MG63 (cell line): Measurements from ENCODE around the gene LRRC46. TPM values are rescaled to one million over a fixed set of nuclear protein-coding genes. Genes with fewer than 3 reads are reported as not detected.

ENCODE experiments used
- DNase-seq: peaks from one replicate; pipeline ENCODE4 v3.0.0-alpha.2; 2020
- H3K27me3 ChIP-seq: fragments of 250-450 bp; sonication (Bioruptor Pico); 2 replicates; pipeline ENCODE4 v1.5.1; 2020; ENCODE audit warnings: mild to moderate bottlenecking, moderate library complexity
- H3K36me3 ChIP-seq: fragments of 250-450 bp; sonication (Bioruptor Pico); 2 replicates; pipeline ENCODE4 v1.5.1; 2020; ENCODE audit warnings: mild to moderate bottlenecking, moderate library complexity
- H3K4me3 ChIP-seq: fragments of 250-450 bp; sonication (Bioruptor Pico); 2 replicates; pipeline ENCODE4 v1.5.1; 2020; ENCODE audit warnings: mild to moderate bottlenecking, moderate library complexity
- H3K9me3 ChIP-seq: fragments of 250-450 bp; sonication (Bioruptor Pico); 2 replicates; pipeline ENCODE4 v1.5.1; 2020; ENCODE audit warnings: mild to moderate bottlenecking, moderate library complexity
- total RNA-seq: library from RNA; depleted of rRNA; stranded (reverse); fragments of >200 nt; shearing (Covaris generic); gene quantifications from 2 replicates; pipeline ENCODE4 v1.2.3, GENCODE V29; 2014; ENCODE audit warnings: low replicate concordance; rRNA removed

LRRC46 gene
- total RNA-seq, 1 experiment from 2014 or later = not detected

DNA sequence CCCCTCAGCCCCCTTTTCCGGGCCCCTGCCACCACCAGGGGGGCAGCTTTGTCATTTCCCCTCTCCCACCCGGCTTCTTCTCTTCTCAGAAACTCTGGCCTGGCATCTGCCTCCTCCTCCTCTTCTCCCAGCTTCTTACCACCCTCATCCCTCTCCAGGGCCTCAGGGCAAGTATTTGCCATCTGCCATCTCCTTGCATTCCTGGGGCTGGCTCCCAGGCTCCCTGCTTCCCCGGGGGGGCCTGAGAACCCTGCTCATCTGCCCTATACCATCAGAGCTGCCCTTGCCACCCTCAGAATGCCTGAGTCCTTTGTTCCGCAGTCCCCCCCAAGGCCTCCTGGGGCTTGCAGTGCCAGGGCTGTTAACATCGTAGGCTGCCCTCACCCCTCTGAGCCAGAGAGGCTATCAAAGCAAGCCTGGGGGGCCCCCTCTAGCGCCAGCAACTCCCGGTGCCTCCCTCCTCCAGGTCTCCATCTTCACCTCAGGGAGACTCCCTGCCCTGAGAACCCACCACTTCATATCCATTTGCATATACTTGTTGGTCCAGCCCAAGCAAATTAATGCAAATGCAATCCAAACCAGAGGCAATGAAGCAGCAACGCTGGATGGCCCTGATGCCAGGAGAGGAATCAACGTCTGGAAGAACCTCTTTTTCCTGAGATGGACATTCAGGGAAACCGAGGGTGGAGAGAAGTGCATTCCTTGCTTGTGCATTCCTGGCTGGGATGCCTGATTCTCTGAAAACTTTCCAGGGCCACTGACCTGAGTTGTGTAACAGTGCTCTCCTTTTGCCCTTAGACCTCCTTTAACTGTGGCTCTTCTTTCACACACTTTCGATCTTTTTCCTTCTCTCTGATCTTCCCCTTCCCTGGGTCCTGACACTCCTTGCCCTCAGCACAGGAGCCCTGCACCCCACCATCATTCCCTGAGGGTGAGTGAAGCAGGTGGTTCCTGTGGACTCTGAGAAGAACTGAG, 43.8 kb downstream of the LRRC46 start:
- no peaks in the 10 kb centered on the region for H3K27me3 ChIP-seq
- no peak for DNase-seq
- no peaks in the 10 kb centered on the region for H3K9me3 ChIP-seq
- no peaks in the 10 kb centered on the region for H3K36me3 ChIP-seq
- no peak overlapping the region for H3K4me3 ChIP-seq

DNA sequence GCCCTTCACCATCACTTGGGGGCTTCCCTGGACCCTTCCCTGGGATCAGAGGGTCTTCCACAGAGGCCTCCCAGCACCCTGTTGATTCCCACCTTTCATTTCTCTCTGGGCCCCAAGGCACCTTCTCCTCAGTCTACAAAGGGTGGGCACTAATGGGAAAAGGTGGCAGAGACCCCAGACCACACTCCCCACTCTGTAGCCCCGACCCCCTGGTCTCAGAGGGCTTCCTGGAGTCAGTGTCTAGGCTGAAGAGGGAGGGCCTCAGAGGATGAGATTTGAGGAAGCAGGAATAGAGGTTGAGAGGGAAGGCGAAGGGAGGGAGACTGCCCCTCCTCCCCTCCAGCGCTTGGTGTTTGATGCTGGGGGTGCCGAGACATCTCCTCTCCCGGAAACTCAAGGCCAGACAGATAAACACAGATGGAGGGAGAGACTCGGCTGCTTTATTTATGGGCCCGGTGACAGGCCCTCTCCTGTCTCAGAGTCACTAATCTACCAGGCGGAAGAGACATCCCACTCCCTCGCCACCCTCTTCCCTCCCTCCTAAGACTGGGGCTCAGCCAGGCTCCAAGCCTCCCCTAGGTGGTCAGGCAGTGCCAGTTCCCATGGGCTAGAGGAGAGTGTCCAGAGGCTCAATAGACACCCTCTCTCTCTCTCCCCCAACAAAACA, 46.0 kb downstream of the LRRC46 start:
- H3K9me3 ChIP-seq = no peaks in the 10 kb centered on the region
- H3K4me3 ChIP-seq = no peak overlapping the region
- H3K36me3 ChIP-seq = no peaks in the 10 kb centered on the region
- no peak for DNase-seq
- H3K27me3 ChIP-seq = no peaks in the 10 kb centered on the region

DNA sequence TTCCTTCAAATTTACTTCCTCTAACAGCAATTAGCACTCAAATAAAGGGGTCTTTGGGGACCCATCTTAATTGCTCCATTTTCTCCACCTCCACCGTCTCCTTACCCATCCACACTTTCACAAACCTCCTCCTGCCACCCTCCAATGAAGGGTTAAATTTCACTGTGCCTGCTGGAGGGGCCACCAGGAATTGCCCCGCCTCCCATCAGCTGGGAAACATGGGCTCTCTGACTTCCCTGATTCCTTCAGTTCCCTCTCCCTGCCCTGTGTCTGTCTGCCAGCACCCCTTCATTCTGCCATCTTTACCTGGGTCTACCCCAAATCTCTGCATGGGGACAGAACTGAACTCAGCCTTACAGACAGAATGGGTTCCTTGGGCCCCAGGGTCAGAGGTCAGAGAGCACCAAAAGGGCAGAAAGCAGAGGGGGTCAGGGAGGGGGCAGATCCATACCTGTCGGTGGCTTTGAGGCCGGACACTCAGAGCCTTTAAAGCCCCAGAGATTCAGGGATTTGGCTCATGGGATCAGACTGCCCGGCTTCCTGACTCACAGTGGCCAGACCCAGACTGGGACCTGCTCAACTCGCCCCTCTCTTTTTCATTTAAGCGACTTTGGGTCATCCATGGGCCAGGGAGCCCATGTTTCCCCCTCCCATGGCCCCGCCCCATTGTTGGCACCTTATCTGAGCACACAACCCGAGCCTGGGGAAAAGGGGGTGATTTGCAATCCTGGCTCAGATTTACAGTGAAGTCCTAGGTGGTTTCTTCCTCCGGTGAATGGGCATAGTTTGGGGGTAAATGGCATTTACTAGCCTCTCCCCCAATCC, 46.9 kb downstream of the LRRC46 start:
- H3K4me3 ChIP-seq = no peak overlapping the region
- no peak for DNase-seq
- no peaks in the 10 kb centered on the region for H3K9me3 ChIP-seq
- no peaks in the 10 kb centered on the region for H3K36me3 ChIP-seq
- H3K27me3 ChIP-seq = no peaks in the 10 kb centered on the region

DNA sequence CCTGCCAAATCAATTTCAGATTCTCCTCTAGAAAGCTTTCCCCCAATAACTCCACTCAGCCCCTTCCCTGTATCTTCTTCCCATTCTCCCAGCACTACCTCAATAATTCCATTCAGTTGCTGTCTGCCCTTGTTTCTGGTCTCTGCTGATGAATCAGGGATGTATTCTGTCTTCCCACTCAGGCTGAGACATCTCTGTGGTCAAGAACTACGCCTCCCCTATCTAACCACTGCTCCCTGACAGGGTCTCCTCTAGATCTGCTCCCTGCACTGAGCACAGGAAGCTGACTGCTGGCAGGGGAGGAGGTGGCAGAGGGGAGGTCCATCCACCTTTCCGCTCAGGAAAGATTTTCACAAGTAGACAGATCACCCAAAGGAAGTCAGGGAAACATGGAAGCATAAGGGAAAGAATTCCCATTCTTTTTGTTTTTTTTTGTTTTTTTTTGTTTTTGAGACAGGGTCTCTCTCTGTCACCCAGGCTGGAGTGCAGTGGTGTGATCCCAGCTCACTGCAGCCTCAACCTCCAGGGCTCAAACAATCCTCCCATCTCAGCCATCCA, 47.6 kb downstream of the LRRC46 start:
- no peak for DNase-seq
- Histone ChIP-seq H3K9me3 (no peaks in the 10 kb centered on the region), H3K4me3 (no peak overlapping the region), H3K27me3 (no peaks in the 10 kb centered on the region), H3K36me3 (no peaks in the 10 kb centered on the region)

DNA sequence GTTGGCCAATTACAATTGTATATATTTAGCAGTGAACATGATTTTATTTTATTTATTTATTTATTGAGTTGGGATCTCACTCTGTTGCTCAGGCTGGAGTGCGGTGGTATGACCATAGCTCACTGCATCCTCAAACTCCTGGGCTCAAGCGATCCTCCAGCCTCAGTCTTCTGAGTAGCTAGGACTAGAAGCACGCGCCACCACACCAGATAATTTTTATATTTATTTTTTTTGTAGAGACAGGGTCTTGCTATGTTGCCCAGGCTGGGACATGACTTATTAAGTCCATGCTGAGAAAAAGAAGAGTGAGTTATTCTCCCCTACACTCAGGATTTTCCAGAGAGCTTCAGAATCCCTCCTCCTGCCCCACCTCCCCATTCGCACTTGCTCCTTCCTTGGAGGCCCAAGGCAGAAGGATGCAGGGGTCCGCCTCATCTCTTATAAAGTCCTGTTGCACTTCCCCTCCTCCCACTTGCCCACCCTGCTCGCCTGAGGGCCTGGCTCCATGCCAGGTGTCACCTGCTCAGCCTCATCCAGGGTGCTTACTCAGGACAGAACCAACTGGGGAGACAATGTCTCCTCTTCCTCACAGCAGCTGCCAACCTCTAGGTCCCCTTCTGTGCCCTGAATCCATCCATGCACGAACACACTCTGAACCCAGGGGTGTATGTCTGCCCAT, 48.4 kb downstream of the LRRC46 start:
- no peak overlapping the region for H3K4me3 ChIP-seq
- DNase-seq = no peak
- H3K27me3 ChIP-seq = no peaks in the 10 kb centered on the region
- no peaks in the 10 kb centered on the region for H3K36me3 ChIP-seq
- H3K9me3 ChIP-seq = no peaks in the 10 kb centered on the region

DNA sequence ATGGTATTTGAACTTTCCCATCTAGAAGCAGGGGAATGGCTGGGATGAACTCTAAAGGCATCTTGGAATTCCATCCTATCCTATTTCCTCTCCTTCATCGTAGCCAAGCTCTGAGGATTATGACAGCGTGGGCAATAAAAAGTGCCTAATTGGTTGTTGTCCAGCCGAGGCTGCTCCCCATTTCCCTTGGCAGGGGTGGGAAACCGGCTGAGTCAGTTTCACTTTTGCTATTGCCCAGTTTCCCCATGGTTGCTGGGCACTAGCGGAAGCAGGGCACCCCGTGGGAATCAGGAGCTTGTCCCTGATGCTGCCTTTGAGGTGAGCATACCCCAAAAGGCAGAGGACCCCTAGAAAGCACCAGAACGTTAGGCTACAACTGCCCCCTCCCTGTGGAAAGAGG, 50.8 kb downstream of the LRRC46 start:
- no peaks in the 10 kb centered on the region for H3K27me3 ChIP-seq
- no peaks in the 10 kb centered on the region for H3K36me3 ChIP-seq
- H3K4me3 ChIP-seq = peak overlapping the region; percentile 29

DNA sequence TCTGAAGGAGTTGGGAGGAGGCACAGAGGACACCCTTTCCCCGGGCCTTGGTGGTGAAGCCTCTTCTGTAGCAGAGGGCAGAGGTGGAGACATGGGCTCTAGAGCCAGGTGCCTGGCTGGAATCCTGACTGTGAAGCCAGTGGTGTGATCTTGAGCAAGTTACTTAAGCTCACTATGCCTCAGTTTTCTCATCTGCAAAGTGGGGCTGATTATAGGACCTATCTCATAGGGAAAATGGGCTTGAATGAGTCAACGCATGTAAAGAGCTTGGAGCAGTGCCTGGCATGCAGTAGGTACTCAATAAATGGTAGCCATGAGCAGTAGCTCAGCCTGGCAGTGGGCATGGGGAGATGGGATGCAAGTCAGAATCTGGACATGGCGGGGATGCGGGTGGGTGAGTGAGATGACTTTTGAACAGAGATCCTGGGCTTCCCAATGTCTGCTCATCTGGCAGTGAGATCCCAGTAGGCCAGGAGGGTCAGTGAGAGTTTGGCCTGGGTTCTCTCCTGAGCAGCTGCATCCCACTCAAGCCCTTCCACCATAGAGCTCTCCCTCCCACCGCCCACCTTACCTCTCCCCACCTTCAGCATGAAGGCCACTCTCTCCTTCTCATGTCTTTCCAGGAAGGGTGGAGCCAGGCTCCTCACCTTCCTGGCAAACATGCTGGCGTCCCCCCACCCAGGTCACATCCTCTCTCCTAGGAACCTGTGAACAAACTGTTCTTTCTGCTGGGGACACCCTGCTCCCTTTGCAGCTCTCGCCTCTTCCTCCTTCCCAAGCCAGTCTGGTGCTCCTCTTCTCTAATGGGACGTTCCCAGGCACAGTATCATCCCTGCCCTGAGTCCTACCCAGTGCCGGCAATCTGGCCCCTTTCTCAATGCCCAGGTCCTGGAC, 51.5 kb downstream of the LRRC46 start:
- Histone ChIP-seq H3K36me3 (no peaks in the 10 kb centered on the region), H3K27me3 (no peaks in the 10 kb centered on the region), H3K9me3 (no peaks in the 10 kb centered on the region), H3K4me3 (peak overlapping the region; percentile 29)
- no peak for DNase-seq

More for the DNA sequence above, 50.8 kb downstream of the LRRC46 start:
- peak; percentile 83 for DNase-seq
- no peaks in the 10 kb centered on the region for H3K9me3 ChIP-seq

DNA sequence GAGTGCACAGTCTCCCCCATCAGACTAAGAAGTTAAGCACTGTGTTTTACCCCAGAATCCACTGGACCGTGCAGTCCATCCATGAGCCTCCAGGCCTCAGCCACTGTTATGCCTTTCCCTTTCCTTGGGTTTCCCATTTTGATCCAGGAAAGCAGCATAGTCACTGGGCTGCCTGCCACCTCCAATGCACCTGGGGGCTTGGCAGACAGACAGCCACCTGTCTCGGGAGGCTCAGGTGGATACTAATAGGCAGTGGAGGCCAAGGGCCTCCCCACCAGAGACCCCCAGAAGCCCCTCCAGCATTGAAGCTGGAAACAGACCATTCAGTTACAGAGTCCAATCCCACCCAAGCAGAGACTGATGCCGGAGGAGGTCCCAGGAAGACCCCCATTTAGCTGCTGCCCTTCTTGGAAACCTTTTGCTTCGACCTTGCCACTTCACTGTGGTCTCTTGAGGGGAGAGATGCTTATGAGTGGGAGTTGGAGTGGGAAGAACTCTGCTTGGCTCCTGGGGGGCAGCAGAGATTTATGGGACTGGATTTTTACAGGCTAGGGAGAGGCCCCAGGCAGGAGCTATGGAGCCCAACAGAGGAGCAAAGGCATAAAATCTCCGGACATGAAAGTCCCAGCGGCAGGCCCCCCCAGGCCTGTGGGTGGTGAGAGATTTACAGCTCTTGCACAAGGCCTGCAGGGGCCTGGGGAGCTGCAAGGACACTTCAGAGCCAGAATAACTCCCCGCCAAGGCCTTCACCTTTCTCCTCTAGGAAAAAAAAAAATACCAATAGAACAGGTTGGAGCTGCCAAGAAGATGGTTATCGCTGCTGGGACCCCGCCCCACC, 52.3 kb downstream of the LRRC46 start:
- no peaks in the 10 kb centered on the region for H3K9me3 ChIP-seq
- H3K4me3 ChIP-seq = no peak overlapping the region
- no peak for DNase-seq
- no peaks in the 10 kb centered on the region for H3K27me3 ChIP-seq
- H3K36me3 ChIP-seq = no peaks in the 10 kb centered on the region

DNA sequence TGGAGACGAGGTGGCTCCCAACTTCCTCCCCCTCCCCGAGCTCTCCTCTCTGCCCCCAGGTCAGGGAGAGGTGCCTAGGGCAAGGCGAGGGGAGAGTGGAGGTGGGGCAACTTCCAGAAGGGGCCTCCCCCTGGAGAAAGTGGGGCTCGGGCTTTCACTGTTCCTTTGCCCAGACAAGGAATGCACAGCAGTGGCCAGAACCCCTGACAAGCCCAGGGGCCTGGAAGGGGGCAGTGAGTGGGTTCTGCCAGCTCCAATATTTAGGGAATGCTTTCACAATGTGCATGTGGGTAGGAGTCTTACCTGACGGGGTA, 52.9 kb downstream of the LRRC46 start:
- Histone ChIP-seq H3K9me3 (no peaks in the 10 kb centered on the region), H3K36me3 (no peaks in the 10 kb centered on the region), H3K27me3 (no peaks in the 10 kb centered on the region), H3K4me3 (no peak overlapping the region)
- no peak for DNase-seq

DNA sequence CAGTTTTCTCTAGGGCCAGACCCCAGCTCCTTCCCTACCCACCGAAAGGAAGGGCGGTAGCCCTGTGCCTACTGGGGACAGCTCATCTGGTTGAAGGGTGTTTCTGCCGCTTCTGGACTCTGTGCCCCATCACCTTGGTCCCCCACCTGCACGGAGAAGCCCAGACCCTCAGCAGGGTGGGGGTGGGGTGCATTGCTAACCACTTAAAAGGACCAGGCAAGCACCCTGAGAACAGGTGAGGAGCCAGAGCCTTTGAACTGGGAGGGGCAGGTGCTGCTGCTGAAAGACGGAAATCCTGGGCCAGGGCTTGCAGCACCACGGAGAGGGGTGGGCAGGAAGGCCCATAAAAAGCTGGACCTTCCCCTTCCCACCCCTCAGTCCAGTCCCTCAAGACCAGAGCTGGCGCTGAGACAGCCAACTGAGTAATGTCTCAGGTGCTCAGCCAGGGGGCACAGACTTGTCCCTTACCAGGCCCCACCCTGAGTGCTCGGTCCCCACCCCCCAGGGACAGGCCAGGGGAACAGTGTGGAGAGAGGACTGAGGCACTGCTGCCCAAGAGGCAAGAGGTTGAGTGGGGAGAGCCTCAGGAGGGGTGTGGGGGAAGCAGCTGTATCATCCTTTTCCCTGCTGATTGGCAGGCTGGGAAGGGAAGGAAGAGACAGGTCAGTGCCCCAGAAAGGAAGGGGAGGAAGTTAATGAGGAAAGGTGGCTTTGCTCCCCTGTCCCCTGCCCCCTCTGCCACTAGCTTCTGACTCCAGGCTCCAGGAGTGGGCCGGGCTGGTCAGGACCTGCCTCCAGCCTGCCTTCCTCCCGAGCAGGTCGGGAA, 53.6 kb downstream of the LRRC46 start:
- DNase-seq = no peak
- no peaks in the 10 kb centered on the region for H3K27me3 ChIP-seq
- H3K36me3 ChIP-seq = no peaks in the 10 kb centered on the region
- H3K9me3 ChIP-seq = no peaks in the 10 kb centered on the region
- no peak overlapping the region for H3K4me3 ChIP-seq

Other genes starting within 250 kb of the LRRC46 start
- 202 and 291 TPM in 2 replicates for gene KPNB1, start 181.8 kb upstream of the LRRC46 start, total RNA-seq
- gene TBKBP1, start 137.5 kb upstream of the LRRC46 start, total RNA-seq = 8.4 and 18.7 TPM in 2 replicates
- gene TBX21, start 98.4 kb upstream of the LRRC46 start, total RNA-seq = not detected in 2 replicates
- gene OSBPL7, start 9.9 kb upstream of the LRRC46 start, total RNA-seq = 3.6 and 11.4 TPM in 2 replicates
- gene MRPL10, start 129 bp upstream of the LRRC46 start, total RNA-seq = 62.6 and 63.0 TPM in 2 replicates
- 41.8 and 45.0 TPM in 2 replicates for gene SCRN2, start 9.6 kb downstream of the LRRC46 start, total RNA-seq
- gene SP6, start 19.5 kb downstream of the LRRC46 start, total RNA-seq = not detected in 2 replicates
- 0.81 and 2.3 TPM in 2 replicates for gene SP2, start 64.6 kb downstream of the LRRC46 start, total RNA-seq
- gene PNPO, start 109.9 kb downstream of the LRRC46 start, total RNA-seq = 41.4 and 89.7 TPM in 2 replicates
- gene PRR15L, start 126.2 kb downstream of the LRRC46 start, total RNA-seq = not detected in 2 replicates
- gene CDK5RAP3, start 139.4 kb downstream of the LRRC46 start, total RNA-seq = 53.3 and 59.4 TPM in 2 replicates
- 91.7 and 130 TPM in 2 replicates for gene COPZ2, start 206.1 kb downstream of the LRRC46 start, total RNA-seq
- gene NFE2L1, start 216.7 kb downstream of the LRRC46 start, total RNA-seq = 33.6 and 47.7 TPM in 2 replicates